Kidney (tissue), 14 donors: ENCODE results near the gene MYADML2. TPM values are rescaled to one million over a fixed set of nuclear protein-coding genes. Genes with fewer than 3 reads are reported as not detected.

ENCODE experiments used
- DNase-seq, 5 donors: peaks; one replicate each; pipeline ENCODE4 v3.0.0-alpha.2; 2013 to 2020
- FAIRE-seq: peaks from 2 replicates; lab custom pipeline; 2012; peaks lifted over from hg19 to GRCh38; lab: Jason Lieb, UNC
- H3K27ac ChIP-seq, 2 donors: one replicate each; pipeline ENCODE4 v1.7.0; 2013; ENCODE audit warnings: low read depth in 2 of 2, low read length in 2 of 2, inconsistent platforms in 1 of 2
- H3K27me3 ChIP-seq: one replicate; pipeline ENCODE4 v1.7.1; 2013; ENCODE audit warnings: low read length, inconsistent platforms; ENCODE audit not compliant: control insufficient read depth, insufficient read depth
- H3K36me3 ChIP-seq, 3 donors: one replicate each; pipeline versions ENCODE4 v1.7.0 to v1.7.1; 2013; ENCODE audit warnings: low read length in 3 of 3, control low read depth in 1 of 3, inconsistent platforms in 1 of 3; ENCODE audit not compliant: insufficient read depth in 3 of 3, control insufficient read depth in 2 of 3
- H3K4me1 ChIP-seq, 3 donors: one replicate each; pipeline versions ENCODE4 v1.7.0 to v1.7.1; 2013; ENCODE audit warnings: low read length in 3 of 3, inconsistent platforms in 1 of 3, low read depth in 1 of 3; ENCODE audit not compliant: control insufficient read depth in 2 of 3, insufficient read depth in 2 of 3
- H3K4me3 ChIP-seq, 3 donors: one replicate each; pipeline versions ENCODE4 v1.7.0 to v1.8.1; 2013; ENCODE audit warnings: low read length in 3 of 3, control low read depth in 1 of 3, inconsistent platforms in 1 of 3
- H3K9ac ChIP-seq, 3 donors: one replicate each; pipeline versions ENCODE4 v1.7.0 to v1.7.1; 2013; ENCODE audit warnings: low read length in 3 of 3, control low read depth in 1 of 3, inconsistent platforms in 1 of 3
- H3K9me3 ChIP-seq, 3 donors: one replicate each; pipeline versions ENCODE4 v1.7.0 to v1.7.1; 2013; ENCODE audit warnings: low read length in 3 of 3, control low read depth in 1 of 3, inconsistent platforms in 1 of 3; ENCODE audit not compliant: control insufficient read depth in 2 of 3, insufficient read depth in 1 of 3
- CTCF ChIP-seq: IDR thresholded peaks from 3 replicates; pipeline ENCODE4 v1.5.1; 2012; ENCODE audit warnings: mild to moderate bottlenecking, moderate library complexity, borderline replicate concordance; ENCODE audit not compliant: insufficient read depth; ENCODE audit errors: extremely low read depth
- intact Hi-C: fragments of 100-400 bp; cut with DNase I; formaldehyde crosslinking; loops from one replicate; pipeline ENCODE4 v1.11.1; 2022
- polyA plus RNA-seq: library from polyadenylated mRNA; stranded (reverse); fragments of 350-450 nt; fragmentation: Illumina TruSeq; extraction: RNeasy Lipid Tissue Mini Kit (QIAGEN cat#74804); gene quantifications from one replicate; pipeline ENCODE4 v1.2.3, GENCODE V29; 2014; ENCODE audit warnings: low read depth, low replicate concordance; ENCODE audit not compliant: insufficient read depth
- total RNA-seq: library from RNA; stranded (reverse); fragmentation: NEBNext Ultra II Directional; extraction: Animal tissue kit (Norgen Biotek cat#: 25700); gene quantifications from one replicate; pipeline ENCODE4 v1.2.1, GENCODE V29; 2021
- donor health status: control.
- donor health status: control.
- donor health status: control.
- donor health status: control.
- donor health status: control.
- donor health status: DM: yes; HTN: yes; CAD: no.
- donor health status: Normal renal cell carcinoma (clear cell type).

Gene MYADML2
- total and polyA plus RNA-seq, 2 donors from 2014 or later, result not detected

GRCh38 chr17:81913394-81914102 is 33.5 kb downstream of the MYADML2 start:
- Histone ChIP-seq H3K27ac (no peak overlapping the region), H3K9me3 (no peaks in the 10 kb centered on the region), H3K9ac (no peak overlapping the region), H3K4me3 (no peak overlapping the region), H3K4me1 (peaks cover 0 to 16% (median 8%) of the 10 kb centered on the region in 3 donors), H3K36me3 (peaks cover 0 to 36% (median 21%) of the 10 kb centered on the region in 3 donors), H3K27me3 (no peaks in the 10 kb centered on the region)
- FAIRE-seq (no peak), DNase-seq (no peak)
- TF ChIP-seq CTCF, result no peak
- intact Hi-C loops, result no loop called here

- intact Hi-C loops, result no loop called here
- Histone ChIP-seq H3K4me3 (no peak overlapping the region), H3K9me3 (no peaks in the 10 kb centered on the region), H3K36me3 (peaks cover 0 to 44% (median 23%) of the 10 kb centered on the region in 3 donors), H3K27me3 (no peaks in the 10 kb centered on the region), H3K4me1 (peaks cover 0 to 16% (median 8%) of the 10 kb centered on the region in 3 donors), H3K9ac (no peak overlapping the region), H3K27ac (no peak overlapping the region)
- no peak for TF ChIP-seq CTCF
- FAIRE-seq (no peak), DNase-seq (no peak)
These were observed 34.4 kb downstream of the MYADML2 start for GRCh38 chr17:81912441-81913309.

- Histone ChIP-seq H3K9ac (peak overlapping the region in 1 of 3 donors; percentile 26), H3K36me3 (peaks cover 0 to 44% (median 24%) of the 10 kb centered on the region in 3 donors), H3K4me1 (peaks cover 0 to 13% (median 4%) of the 10 kb centered on the region in 3 donors), H3K27me3 (no peaks in the 10 kb centered on the region), H3K27ac (no peak overlapping the region), H3K9me3 (no peaks in the 10 kb centered on the region), H3K4me3 (no peak overlapping the region)
- TF ChIP-seq CTCF, result no peak
- FAIRE-seq (no peak), DNase-seq (no peak)
- intact Hi-C loops, result no loop called here
These were observed 35.1 kb downstream of the MYADML2 start for GRCh38 chr17:81911969-81912368.
